Heart left ventricle (tissue), 16 donors: ENCODE results near the gene EIF3J. TPM values are rescaled to one million over a fixed set of nuclear protein-coding genes. Genes with fewer than 3 reads are reported as not detected.
A peak's percentile ranks its signal among the peaks of the same experiment; 100 is the strongest.

Experiments used
- ATAC-seq, 4 donors: fragments of 200-7000 bp; cut with Tn5 transposase; one replicate each; pipeline ENCODE4 v1.9.1; 2020 to 2022; ENCODE audit warnings: moderate library complexity in 4 of 4, mild to moderate bottlenecking in 3 of 4, moderate number of reproducible peaks in 1 of 4
- DNase-seq, 5 donors: peaks; one replicate each; pipeline ENCODE4 v3.0.0-alpha.2; 2020
- H3K27ac ChIP-seq, 12 donors: fragments of 200-600 bp; sonication (generic) in 4 of 12; one replicate each; pipeline versions ENCODE4 v1.5.0 to v1.8.0; 2016 to 2022; ENCODE audit warnings: mild to moderate bottlenecking in 2 of 12
- H3K27me3 ChIP-seq, 9 donors: fragments of 200-600 bp; sonication (generic) in 2 of 9; one replicate each; pipeline versions ENCODE4 v1.5.1 to v1.8.0; 2016 to 2022; ENCODE audit warnings: mild to moderate bottlenecking in 3 of 9
- H3K36me3 ChIP-seq, 9 donors: fragments of 200-600 bp; sonication (generic) in 2 of 9; one replicate each; pipeline versions ENCODE4 v1.5.0 to v1.8.0; 2018 to 2022; ENCODE audit warnings: mild to moderate bottlenecking in 2 of 9
- H3K4me1 ChIP-seq, 12 donors: fragments of 200-600 bp; sonication (generic) in 4 of 12; one replicate each; pipeline versions ENCODE4 v1.5.0 to v1.8.0; 2016 to 2022; ENCODE audit warnings: mild to moderate bottlenecking in 3 of 12
- H3K4me3 ChIP-seq, 12 donors: fragments of 200-600 bp; sonication (generic) in 4 of 12; one replicate each; pipeline versions ENCODE4 v1.5.0 to v1.8.0; 2017 to 2022; ENCODE audit warnings: mild to moderate bottlenecking in 9 of 12, moderate library complexity in 4 of 12
- H3K9me3 ChIP-seq, 12 donors: fragments of 200-600 bp; sonication (generic) in 4 of 12; one replicate each; pipeline versions ENCODE4 v1.5.0 to v1.8.0; 2016 to 2022; ENCODE audit warnings: mild to moderate bottlenecking in 1 of 12
- CTCF ChIP-seq, 12 donors: fragments of 200-600 bp; sonication (generic) in 4 of 12; IDR thresholded peaks; one replicate each; pipeline versions ENCODE4 v1.5.0 to v1.8.0; 2018 to 2022; ENCODE audit warnings: antibody characterized with exemption in 12 of 12, mild to moderate bottlenecking in 5 of 12
- POLR2A ChIP-seq, 2 donors: fragments of 450-650 bp; IDR thresholded peaks; one replicate each; pipeline ENCODE4 v1.6.1; 2017; ENCODE audit warnings: antibody characterized with exemption in 2 of 2, mild to moderate bottlenecking in 2 of 2, moderate library complexity in 2 of 2
- WGBS, 4 donors: extraction: QIAGEN DNeasy Blood & Tissue Kit in 2 of 4; methylation state at CpG; one replicate each; pipeline versions ENCODE4 v1.1.5 to v1.1.7; 2013 to 2018; 5-methylcytosine and 5-hydroxymethylcytosine counted together
- intact Hi-C, 10 donors: fragments of 100-400 bp; cut with DNase I; formaldehyde crosslinking; loops; one replicate each; pipeline versions ENCODE4 v1.11.1 to v1.14.2; 2022
- polyA plus RNA-seq, 2 donors: library from polyadenylated mRNA; stranded (reverse); fragments of 200-250 nt; gene quantifications; one replicate each; pipeline ENCODE4 v1.2.3, GENCODE V29; 2013
- total RNA-seq, 9 donors: library from RNA; depleted of rRNA in 2 of 9; stranded (reverse); fragments of >200 nt in 2 of 9; fragmentation: NEBNext Ultra II Directional in 3 of 9; extraction: Animal tissue kit (Norgen Biotek cat#: 25700) in 3 of 9; gene quantifications; one replicate each; pipeline versions ENCODE4 v1.1.0 to v1.2.4, GENCODE V29; 2016 to 2023
- donor health status: ischemic (EF 13 %, LVEDD 7.1; RV severe dilation, severe dysfunction).
- donor health status: healthy with polysubstance abuse.
- donor health status: DM: no; HTN: yes; CAD: no.
- donor health status: DM: no; HTN: no; CAD: no.
- donor health status: ischemic (EF 25% LVEDD 6.9; RV normal size, moderate dysfunction).
- donor health status: ischemic (EF 25% LVEDD 5.7; RV mildly dilated, moderate dysfunction).
- donor health status: healthy.
- donor health status: DM: yes; HTN: yes; CAD: no.
- donor health status: ischemic (EF 35%, LVEDD 5.7; RV mildly dilated, moderate dysfunction).
- donor health status: nonischemic (EF 11% LVEDD 7.7; RV severe dilation, severe dysfunction).
- donor health status: DM: yes; HTN: yes; CAD: no.
- donor health status: PGD.
- donor health status: ischemic (EF 29% LVEDD 5.4; RV normal size, mild dysfunction).
- donor health status: nonischemic (EF 23%, LVEDD 6.1; RV moderate dilation, normal function).

The EIF3J gene
- total and polyA plus RNA-seq, 11 donors: 30.4 to 116 (median 71.6) TPM

- intact Hi-C loops: loop anchor here in 2 of 10 donors (10.0 kb wide), 1 partner anchor 108 kb away; the partner anchor contains the start of gene CTDSPL2 (in 2 of the 2)
- H3K9me3 ChIP-seq: no peaks in the 10 kb centered on the region
- no peak overlapping the region for H3K4me3 ChIP-seq
- DNase-seq (no peak), ATAC-seq (no peak)
- H3K27me3 ChIP-seq: no peaks in the 10 kb centered on the region
- peaks cover 0 to 38% (median 3%) of the 10 kb centered on the region in 9 donors for H3K36me3 ChIP-seq
- peaks cover 0 to 17% (median 9%) of the 10 kb centered on the region in 12 donors for H3K4me1 ChIP-seq
- no peak for TF ChIP-seq POLR2A (IDR thresholded peaks at IDR 0.05)
- TF ChIP-seq CTCF (IDR thresholded peaks at IDR 0.05): no peak
- 95 to 100% (median 97%) methylated on average over 3 of the region's 3 CpGs for WGBS, 4 donors
- H3K27ac ChIP-seq: no peak overlapping the region
These were observed 4.3 kb upstream of the EIF3J start for GRCh38 chr15:44532689-44533088.

GRCh38 chr15:44535092-44535491 lies 1.9 kb upstream of the EIF3J start:
- no peaks in the 10 kb centered on the region for H3K27me3 ChIP-seq
- H3K36me3 ChIP-seq: peaks cover 0 to 31% (median 5%) of the 10 kb centered on the region in 9 donors
- intact Hi-C loops: loop anchor here in 2 of 10 donors (10.0 kb wide), 1 partner anchor 110 kb away; the partner anchor contains the start of gene CTDSPL2 (in 2 of the 2)
- no peaks in the 10 kb centered on the region for H3K9me3 ChIP-seq
- ATAC-seq (no peak), DNase-seq (no peak)
- 97% methylated on average over 8 of the region's 8 CpGs for WGBS, 4 donors
- peak overlapping the region in 1 of 12 donors; percentile 80 for H3K4me3 ChIP-seq
- H3K4me1 ChIP-seq: peaks cover 0 to 28% (median 22%) of the 10 kb centered on the region in 12 donors
- H3K27ac ChIP-seq: no peak overlapping the region
- TF ChIP-seq POLR2A (IDR thresholded peaks at IDR 0.05): no peak
- TF ChIP-seq CTCF (IDR thresholded peaks at IDR 0.05): no peak

- peak overlapping the region; percentile 83 to 99 (median 97) for H3K27ac ChIP-seq
- H3K4me1 ChIP-seq: peaks cover 0 to 31% (median 22%) of the 10 kb centered on the region in 12 donors
- H3K27me3 ChIP-seq: no peaks in the 10 kb centered on the region
- WGBS, 4 donors: 59 to 63% (median 61%) methylated on average over 36 of the region's 36 CpGs
- DNase-seq (peak in 2 of 5 donors; percentile 19 to 28), ATAC-seq (no peak)
- peaks cover 0 to 33% (median 6%) of the 10 kb centered on the region in 9 donors for H3K36me3 ChIP-seq
- H3K9me3 ChIP-seq: no peaks in the 10 kb centered on the region
- intact Hi-C loops: loop anchor here in 3 of 10 donors (2.0 to 10.0 kb wide), 2 partner anchors 109 to 111 kb away; partner anchors contain the start of gene CTDSPL2 (in 3 of the 3)
- H3K4me3 ChIP-seq: peak overlapping the region; percentile 66 to 99 (median 94)
- TF ChIP-seq POLR2A (IDR thresholded peaks at IDR 0.05): no peak
- no peak for TF ChIP-seq CTCF (IDR thresholded peaks at IDR 0.05)
These were observed 1.2 kb upstream of the EIF3J start for GRCh38 chr15:44535523-44536301.

- DNase-seq (peak; percentile 87 to 91 (median 89)), ATAC-seq (peak; percentile 84 to 93 (median 88))
- H3K4me3 ChIP-seq: peak overlapping the region; percentile 66 to 99 (median 94)
- H3K4me1 ChIP-seq: peaks cover under 1 to 38% (median 26%) of the 10 kb centered on the region in 12 donors
- H3K36me3 ChIP-seq: peaks cover 0 to 37% (median 13%) of the 10 kb centered on the region in 9 donors
- no peaks in the 10 kb centered on the region for H3K27me3 ChIP-seq
- WGBS, 4 donors: 0 to 1% (median 0%) methylated on average over 39 to 46 of the region's 47 CpGs
- peak overlapping the region; percentile 83 to 99 (median 97) for H3K27ac ChIP-seq
- intact Hi-C loops: loop anchor here in 3 of 10 donors (2.0 to 10.0 kb wide), 2 partner anchors 110 to 112 kb away; partner anchors contain the start of gene CTDSPL2 (in 3 of the 3)
- TF ChIP-seq POLR2A (IDR thresholded peaks at IDR 0.05) (peak; percentile 26 to 68), CTCF (IDR thresholded peaks at IDR 0.05) (peak; percentile 5 to 72 (median 43))
- no peaks in the 10 kb centered on the region for H3K9me3 ChIP-seq
These were observed 515 bp upstream of the EIF3J start for GRCh38 chr15:44536302-44536961.
